Measurements from ENCODE around the gene PGS1. TPM values are rescaled to one million over a fixed set of nuclear protein-coding genes. Genes with fewer than 3 reads are reported as not detected.

PGS1 gene
- total RNA-seq, 4 donors from 2014 or later = 12.9 to 75.4 (median 63.1) TPM

DNA sequence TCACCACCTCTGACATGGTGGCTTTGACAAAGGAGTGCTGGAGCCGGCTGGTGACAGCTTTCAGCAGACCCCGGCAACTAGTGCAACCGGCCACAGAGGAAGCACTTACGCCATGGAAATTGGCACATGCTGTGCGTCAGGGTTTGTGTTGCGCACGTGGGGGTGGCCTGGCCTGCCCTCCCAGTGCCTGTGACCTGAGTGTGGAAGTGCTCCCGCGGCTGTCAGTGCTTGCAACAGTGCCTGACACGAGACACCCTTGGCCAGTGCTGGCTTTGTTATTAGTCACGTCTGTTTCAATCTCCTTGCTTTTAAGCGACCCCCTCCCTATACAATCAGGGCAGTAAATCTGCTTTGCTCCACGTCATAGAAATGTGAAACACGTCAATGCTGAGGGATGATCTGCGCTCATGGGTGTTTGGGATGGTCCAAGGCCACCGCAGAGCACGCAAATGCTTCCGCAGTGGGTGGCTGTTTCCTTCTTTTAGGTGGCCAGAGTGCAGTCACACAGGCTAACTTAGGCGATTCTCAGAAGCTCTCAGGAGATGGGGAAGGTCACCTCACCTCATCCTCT lies 64.3 kb downstream of the PGS1 start:
- Histone ChIP-seq H3K4me1 (no peaks in the 10 kb centered on the region), H3K27me3 (no peaks in the 10 kb centered on the region), H3K36me3 (no peaks in the 10 kb centered on the region), H3K27ac (no peak overlapping the region), H3K4me3 (no peak overlapping the region), H3K9me3 (no peaks in the 10 kb centered on the region)
- intact Hi-C loops (cut with DNase I; ENCODE audit: low total_unique reads) = no loop called here
- no peak for TF ChIP-seq POLR2A (IDR thresholded peaks at IDR 0.05)
- TF ChIP-seq, protein P1, sequence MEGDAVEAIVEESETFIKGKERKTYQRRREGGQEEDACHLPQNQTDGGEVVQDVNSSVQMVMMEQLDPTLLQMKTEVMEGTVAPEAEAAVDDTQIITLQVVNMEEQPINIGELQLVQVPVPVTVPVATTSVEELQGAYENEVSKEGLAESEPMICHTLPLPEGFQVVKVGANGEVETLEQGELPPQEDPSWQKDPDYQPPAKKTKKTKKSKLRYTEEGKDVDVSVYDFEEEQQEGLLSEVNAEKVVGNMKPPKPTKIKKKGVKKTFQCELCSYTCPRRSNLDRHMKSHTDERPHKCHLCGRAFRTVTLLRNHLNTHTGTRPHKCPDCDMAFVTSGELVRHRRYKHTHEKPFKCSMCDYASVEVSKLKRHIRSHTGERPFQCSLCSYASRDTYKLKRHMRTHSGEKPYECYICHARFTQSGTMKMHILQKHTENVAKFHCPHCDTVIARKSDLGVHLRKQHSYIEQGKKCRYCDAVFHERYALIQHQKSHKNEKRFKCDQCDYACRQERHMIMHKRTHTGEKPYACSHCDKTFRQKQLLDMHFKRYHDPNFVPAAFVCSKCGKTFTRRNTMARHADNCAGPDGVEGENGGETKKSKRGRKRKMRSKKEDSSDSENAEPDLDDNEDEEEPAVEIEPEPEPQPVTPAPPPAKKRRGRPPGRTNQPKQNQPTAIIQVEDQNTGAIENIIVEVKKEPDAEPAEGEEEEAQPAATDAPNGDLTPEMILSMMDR (IDR thresholded peaks at IDR 0.05) = no peak
- peak; percentile 31 for DNase-seq

DNA sequence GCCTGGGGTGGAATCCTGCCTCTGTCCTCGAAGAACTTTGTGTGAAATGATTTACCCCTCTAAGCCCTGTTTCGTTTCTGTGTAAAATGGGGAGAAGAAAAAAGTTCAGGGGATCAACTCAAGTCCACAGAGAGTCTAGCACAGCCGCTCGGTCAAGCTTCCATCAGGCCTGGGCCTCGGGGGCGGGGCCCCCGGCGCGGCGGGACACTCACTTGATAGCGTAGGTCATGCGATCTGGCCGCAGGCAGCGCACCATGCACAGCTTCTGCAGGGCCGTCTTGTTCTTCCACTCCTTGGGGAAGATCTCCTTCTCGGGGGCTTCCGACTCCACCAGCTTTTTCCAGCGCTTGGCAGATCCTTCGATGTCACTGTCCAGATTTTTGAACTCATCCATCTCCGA lies 65.9 kb downstream of the PGS1 start:
- Histone ChIP-seq H3K27ac (no peak overlapping the region), H3K27me3 (no peaks in the 10 kb centered on the region), H3K4me3 (no peak overlapping the region), H3K9me3 (no peaks in the 10 kb centered on the region), H3K4me1 (no peaks in the 10 kb centered on the region), H3K36me3 (no peaks in the 10 kb centered on the region)
- no peak for DNase-seq
- TF ChIP-seq, protein P1 (IDR thresholded peaks at IDR 0.05) = no peak
- no peak for TF ChIP-seq POLR2A (IDR thresholded peaks at IDR 0.05)
- intact Hi-C loops (cut with DNase I; ENCODE audit: low total_unique reads) = no loop called here

DNA sequence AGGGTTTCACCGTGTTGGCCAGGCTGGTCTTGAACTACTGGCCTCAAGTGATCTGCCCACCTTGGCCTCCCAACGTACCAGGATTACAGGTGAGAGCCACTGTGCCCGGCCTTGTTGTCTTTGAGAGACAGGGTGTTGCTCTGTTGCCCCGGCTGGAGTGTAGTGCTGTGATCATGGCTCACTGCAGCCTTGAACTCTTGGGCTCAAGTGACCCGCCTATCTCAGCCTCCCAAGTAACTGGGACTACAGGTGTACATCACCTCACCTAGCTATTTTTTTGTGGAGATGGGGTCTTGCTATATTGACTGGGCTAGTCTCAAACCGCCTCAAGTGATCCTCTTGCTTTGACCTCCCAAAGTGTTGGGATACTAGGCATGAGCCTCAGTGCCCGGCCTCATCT lies 68.4 kb downstream of the PGS1 start:
- no peaks in the 10 kb centered on the region for H3K4me1 ChIP-seq
- no peak for TF ChIP-seq POLR2A (IDR thresholded peaks at IDR 0.05)
- TF ChIP-seq, protein P1 (IDR thresholded peaks at IDR 0.05) = no peak
- no peaks in the 10 kb centered on the region for H3K9me3 ChIP-seq
- DNase-seq = no peak
- H3K27ac ChIP-seq = no peak overlapping the region
- H3K4me3 ChIP-seq = no peak overlapping the region
- no peaks in the 10 kb centered on the region for H3K27me3 ChIP-seq
- intact Hi-C loops (cut with DNase I; ENCODE audit: low total_unique reads) = no loop called here
- H3K36me3 ChIP-seq = no peaks in the 10 kb centered on the region

DNA sequence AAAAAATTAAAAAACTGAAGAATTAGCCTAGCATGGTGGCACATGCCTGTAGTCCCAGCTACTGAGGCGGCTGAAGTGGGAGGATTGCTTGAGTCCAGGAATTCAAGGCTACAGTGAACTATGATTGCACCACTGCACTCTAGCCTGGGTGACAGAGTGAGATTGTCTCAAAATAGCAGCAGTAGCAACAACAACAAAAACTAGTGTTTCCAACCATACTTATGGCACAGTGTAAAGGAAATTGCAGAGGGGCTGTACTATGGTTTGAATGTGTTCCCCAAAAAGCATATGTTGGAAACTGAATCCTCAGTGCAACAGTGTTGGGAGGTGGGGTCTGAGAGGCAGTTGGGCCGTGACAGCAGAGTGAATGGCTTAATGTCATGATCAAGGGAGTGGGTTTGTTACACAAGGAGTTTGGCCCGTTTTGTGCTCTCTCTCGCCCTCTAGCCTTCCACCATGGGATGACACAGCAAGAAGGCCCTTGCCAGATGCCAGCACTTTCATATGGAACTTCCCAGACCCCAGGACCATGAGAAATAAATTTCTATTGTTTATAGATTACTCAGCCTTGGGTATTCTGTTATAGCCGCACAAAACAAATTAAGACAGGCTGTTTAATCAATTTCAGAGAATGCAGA lies 70.0 kb downstream of the PGS1 start:
- H3K27ac ChIP-seq = no peak overlapping the region
- no peaks in the 10 kb centered on the region for H3K36me3 ChIP-seq
- H3K4me3 ChIP-seq = no peak overlapping the region
- no peak for DNase-seq
- no peaks in the 10 kb centered on the region for H3K27me3 ChIP-seq
- intact Hi-C loops (cut with DNase I; ENCODE audit: low total_unique reads) = no loop called here
- H3K9me3 ChIP-seq = no peaks in the 10 kb centered on the region
- TF ChIP-seq, protein P1 (IDR thresholded peaks at IDR 0.05) = no peak
- no peak for TF ChIP-seq POLR2A (IDR thresholded peaks at IDR 0.05)
- H3K4me1 ChIP-seq = no peaks in the 10 kb centered on the region

DNA sequence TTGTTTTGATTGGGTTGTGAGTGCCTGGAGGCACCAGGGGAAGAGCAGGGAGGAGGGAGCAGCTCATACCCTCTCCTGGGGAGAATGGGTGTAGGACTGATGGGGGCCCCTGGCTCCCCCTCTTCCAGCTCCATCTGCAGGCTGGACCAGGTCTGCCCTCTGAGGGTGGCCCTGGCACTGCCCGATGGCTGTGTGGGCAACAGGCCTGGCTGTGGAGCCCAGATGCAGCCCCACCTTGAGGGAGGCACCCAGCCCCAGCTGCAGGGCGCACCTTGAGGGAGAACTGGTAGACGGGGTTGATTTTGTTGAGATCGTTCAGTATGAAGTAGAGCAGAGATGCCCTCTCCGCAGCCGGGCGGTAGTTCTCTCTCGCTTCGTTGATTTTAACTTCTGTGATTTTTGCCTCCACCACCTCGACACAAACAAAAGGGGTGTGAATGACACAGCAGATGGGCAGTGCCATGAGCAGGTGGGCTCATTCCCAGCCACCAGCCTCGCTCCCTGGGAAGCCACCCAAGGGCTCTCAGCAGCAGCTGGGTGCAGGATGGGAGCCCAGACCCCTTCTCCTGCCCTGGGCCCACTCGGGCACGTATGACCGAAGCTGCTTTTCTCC lies 71.6 kb downstream of the PGS1 start:
- TF ChIP-seq POLR2A (IDR thresholded peaks at IDR 0.05) = no peak
- TF ChIP-seq, protein P1 (IDR thresholded peaks at IDR 0.05) = no peak
- Histone ChIP-seq H3K4me3 (no peak overlapping the region), H3K9me3 (no peaks in the 10 kb centered on the region), H3K27me3 (no peaks in the 10 kb centered on the region), H3K27ac (no peak overlapping the region), H3K36me3 (no peaks in the 10 kb centered on the region), H3K4me1 (no peaks in the 10 kb centered on the region)
- intact Hi-C loops (cut with DNase I; ENCODE audit: low total_unique reads) = no loop called here
- no peak for DNase-seq

All from uterus (tissue), 4 donors.